HEK293T (cell line): ENCODE measurements around the gene PRKAG3.

Experiments
- CTCF ChIA-PET: fragments of 350-600 bp; formaldehyde crosslinking; extraction: SDS; loops from one replicate; lab custom pipeline; 2021; ENCODE audit warnings: antibody characterized with exemption, inconsistent platforms; lab: Yijun Ruan, JAX
- POLR2A ChIA-PET: fragments of 350-600 bp; formaldehyde crosslinking; extraction: SDS; loops from one replicate; lab custom pipeline; 2020; ENCODE audit warnings: antibody characterized with exemption, inconsistent platforms; lab: Yijun Ruan, JAX
- DNase-seq: peaks from one replicate; pipeline ENCODE4 v3.0.0; 2012; ENCODE audit warnings: mixed read lengths; ENCODE audit errors: extremely low spot score
- ARNT ChIP-seq: fragments of 450-650 bp; IDR thresholded peaks from 2 replicates; pipeline ENCODE4 v1.6.1; 2017; ENCODE audit warnings: mild to moderate bottlenecking
- BHLHE40 ChIP-seq: fragments of 450-650 bp; IDR thresholded peaks from 2 replicates; pipeline ENCODE4 v1.6.1; 2016; ENCODE audit warnings: mild to moderate bottlenecking, moderate library complexity, borderline replicate concordance
- CTBP1 ChIP-seq: fragments of 450-650 bp; IDR thresholded peaks from 2 replicates; pipeline ENCODE4 v1.6.1; 2016; ENCODE audit warnings: borderline replicate concordance
- ELF4 ChIP-seq: fragments of 450-650 bp; IDR thresholded peaks from 2 replicates; pipeline ENCODE4 v1.6.1; 2017; ENCODE audit warnings: antibody characterized with exemption
- FOXA1 ChIP-seq: fragments of 450-650 bp; IDR thresholded peaks from 2 replicates; pipeline ENCODE4 v1.6.1; 2016; ENCODE audit warnings: mild to moderate bottlenecking
- FOXK2 ChIP-seq: fragments of 450-650 bp; IDR thresholded peaks from 2 replicates; pipeline ENCODE4 v1.6.1; 2016; ENCODE audit warnings: mild to moderate bottlenecking
- FOXM1 ChIP-seq: fragments of 450-650 bp; IDR thresholded peaks from 2 replicates; pipeline ENCODE4 v1.6.1; 2017; ENCODE audit warnings: mild to moderate bottlenecking, borderline replicate concordance
- HDGF ChIP-seq: fragments of 450-650 bp; IDR thresholded peaks from 2 replicates; pipeline ENCODE4 v1.6.1; 2017; ENCODE audit warnings: antibody characterized with exemption, borderline replicate concordance
- L3MBTL2 ChIP-seq: fragments of 450-650 bp; conservative IDR thresholded peaks from 2 replicates; pipeline ENCODE4 v1.6.1; 2016; ENCODE audit warnings: mild to moderate bottlenecking
- LEF1 ChIP-seq: fragments of 450-650 bp; IDR thresholded peaks from 2 replicates; pipeline ENCODE4 v1.6.1; 2017; ENCODE audit warnings: mild to moderate bottlenecking, borderline replicate concordance
- NFRKB ChIP-seq: fragments of 450-650 bp; IDR thresholded peaks from 2 replicates; pipeline ENCODE4 v1.6.1; 2016; ENCODE audit warnings: mild to moderate bottlenecking, moderate library complexity
- SP1 ChIP-seq: fragments of 450-650 bp; IDR thresholded peaks from 2 replicates; pipeline ENCODE4 v1.6.1; 2017
- SUZ12 ChIP-seq: fragments of 450-650 bp; IDR thresholded peaks from 2 replicates; pipeline ENCODE4 v1.6.1; 2016; ENCODE audit warnings: mild to moderate bottlenecking
- TARDBP ChIP-seq: fragments of 450-650 bp; IDR thresholded peaks from 2 replicates; pipeline ENCODE4 v1.6.1; 2016
- ZNF384 ChIP-seq: fragments of 450-650 bp; IDR thresholded peaks from 2 replicates; pipeline ENCODE4 v1.6.1; 2016
- TF ChIP-seq, protein P1 (sequence below): fragments of 450-650 bp; IDR thresholded peaks from 2 replicates; pipeline ENCODE4 v1.6.1; 2016

Gene PRKAG3

DNA sequence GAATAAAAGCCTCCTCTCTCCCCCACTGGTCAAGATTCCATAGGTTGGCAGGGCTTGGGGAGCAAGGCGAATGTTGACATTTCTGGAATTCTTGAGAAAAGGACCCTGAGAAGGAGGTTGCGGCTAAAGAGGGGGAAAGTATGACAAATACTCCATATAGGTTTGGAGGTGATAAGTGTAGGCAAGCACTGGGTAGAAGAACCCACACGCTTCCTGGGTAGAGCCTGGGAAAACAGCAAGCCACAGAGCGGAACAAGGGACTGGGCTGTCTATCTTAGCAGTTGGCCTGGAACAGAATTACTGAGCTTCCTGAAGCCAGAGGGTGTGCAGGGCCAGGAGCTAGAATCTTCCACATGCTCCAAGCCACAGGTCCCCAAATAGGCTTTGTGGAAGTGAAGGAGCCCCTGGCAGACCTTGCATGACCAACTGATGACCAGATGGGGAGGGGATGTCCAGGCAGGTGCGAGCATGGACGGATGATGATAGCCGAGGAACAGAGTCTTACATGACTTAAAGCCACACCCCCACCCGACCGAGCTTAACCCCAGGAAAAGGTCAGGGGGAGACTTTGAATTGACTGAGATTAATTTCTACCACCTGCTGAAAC is 9.9 kb downstream of the PRKAG3 start:
- no peak for DNase-seq
- TF ChIP-seq ELF4 (no peak), LEF1 (no peak), BHLHE40 (no peak), TARDBP (no peak), HDGF (no peak), FOXK2 (no peak), CTBP1 (no peak), ZNF384 (no peak), NFRKB (no peak), ARNT (no peak), FOXA1 (no peak), SUZ12 (no peak), L3MBTL2 (no peak), FOXM1 (no peak)
- TF ChIP-seq, protein P1, sequence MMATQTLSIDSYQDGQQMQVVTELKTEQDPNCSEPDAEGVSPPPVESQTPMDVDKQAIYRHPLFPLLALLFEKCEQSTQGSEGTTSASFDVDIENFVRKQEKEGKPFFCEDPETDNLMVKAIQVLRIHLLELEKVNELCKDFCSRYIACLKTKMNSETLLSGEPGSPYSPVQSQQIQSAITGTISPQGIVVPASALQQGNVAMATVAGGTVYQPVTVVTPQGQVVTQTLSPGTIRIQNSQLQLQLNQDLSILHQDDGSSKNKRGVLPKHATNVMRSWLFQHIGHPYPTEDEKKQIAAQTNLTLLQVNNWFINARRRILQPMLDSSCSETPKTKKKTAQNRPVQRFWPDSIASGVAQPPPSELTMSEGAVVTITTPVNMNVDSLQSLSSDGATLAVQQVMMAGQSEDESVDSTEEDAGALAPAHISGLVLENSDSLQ: no peak
- ChIA-PET CTCF (no interaction called here), POLR2A (no interaction called here)

DNA sequence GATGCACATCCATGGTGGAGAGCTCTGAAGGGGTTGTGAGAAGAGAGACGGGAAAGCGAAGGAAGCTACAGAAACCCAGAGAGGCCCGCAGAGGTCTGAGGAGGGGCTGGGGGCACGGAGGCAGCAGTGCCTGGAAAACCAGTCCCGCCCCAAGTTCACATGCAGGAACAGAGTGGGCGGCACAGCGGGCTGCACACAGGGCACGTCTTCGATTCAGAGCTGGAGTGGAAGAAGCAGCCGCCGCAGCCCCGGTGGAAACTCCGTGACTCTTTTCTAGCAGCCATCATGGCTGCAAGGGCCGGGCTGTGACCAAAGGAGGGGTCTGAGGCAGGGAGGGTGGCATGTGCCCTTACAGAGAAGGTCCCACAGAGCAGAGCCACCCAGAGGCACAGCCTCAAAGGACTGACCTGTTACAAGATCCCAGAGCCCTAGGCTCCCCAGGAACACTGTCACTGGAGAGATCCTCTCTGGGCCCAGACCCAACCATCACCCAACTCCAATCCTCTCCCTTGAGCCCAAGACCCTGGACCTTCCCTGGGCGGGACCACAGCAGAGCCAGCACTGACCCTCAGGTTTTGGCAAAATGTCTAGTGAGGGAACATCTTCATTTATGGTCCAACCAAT is 10.7 kb downstream of the PRKAG3 start:
- no peak for DNase-seq
- ChIA-PET CTCF (no interaction called here), POLR2A (no interaction called here)
- no peak for TF ChIP-seq CTBP1

DNA sequence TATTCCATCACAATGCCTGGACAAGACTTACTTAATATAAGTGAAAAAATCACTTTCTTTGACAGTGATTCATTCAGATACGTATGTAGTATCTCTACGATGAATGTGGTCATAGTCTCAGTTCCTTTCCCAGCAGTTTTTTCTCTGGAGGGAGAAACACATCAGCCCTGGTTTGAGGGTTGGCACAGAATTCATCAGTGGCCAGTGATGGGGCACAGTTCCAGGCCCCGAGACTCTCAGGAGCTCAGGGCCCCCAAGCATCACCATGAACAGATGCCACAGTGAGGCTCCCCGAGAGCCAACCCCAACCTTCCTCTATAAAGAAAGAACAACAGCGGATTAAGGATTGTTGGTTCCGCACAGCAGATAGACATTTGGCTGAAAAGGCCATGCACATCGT is 12.5 kb downstream of the PRKAG3 start:
- no peak for DNase-seq
- no peak for TF ChIP-seq SP1
- TF ChIP-seq FOXK2: no peak
- no peak for TF ChIP-seq FOXA1
- TF ChIP-seq TARDBP: no peak
- TF ChIP-seq NFRKB: no peak
- no peak for TF ChIP-seq SUZ12
- TF ChIP-seq, protein P1: no peak
- no peak for TF ChIP-seq ZNF384
- TF ChIP-seq CTBP1: no peak
- ChIA-PET CTCF (no interaction called here), POLR2A (no interaction called here)

DNA sequence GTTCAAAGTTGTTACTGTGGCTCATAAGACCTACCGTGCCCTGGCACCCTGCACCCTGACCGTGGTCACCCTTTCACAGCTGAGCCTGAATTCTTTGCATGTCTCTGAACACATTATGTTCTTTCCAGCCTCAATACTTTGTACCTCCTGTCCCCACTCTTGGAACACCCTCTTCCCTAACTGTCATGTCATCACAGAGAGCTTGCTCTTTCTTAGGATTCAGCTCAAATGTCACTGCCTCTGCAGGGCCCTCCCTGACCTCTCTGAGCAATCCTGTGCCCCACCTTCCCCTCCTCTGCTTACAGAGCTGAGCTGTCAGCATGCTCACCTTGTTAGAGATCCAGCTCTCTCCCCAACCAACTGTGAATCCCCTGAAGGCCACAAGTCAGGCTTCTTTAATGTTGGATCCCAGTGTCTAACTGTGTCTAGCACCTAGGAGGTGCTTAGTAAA is 15.0 kb downstream of the PRKAG3 start:
- ChIA-PET POLR2A (interaction anchor here (1.2 to 2.1 kb wide), 2 partner anchors 8 to 106 kb away, joined by 3 to 6 read pairs; no protein-coding TSS in a partner anchor), CTCF (no interaction called here)
- DNase-seq: no peak
- TF ChIP-seq SUZ12 (no peak), NFRKB (no peak)
- TF ChIP-seq, protein P1: no peak

DNA sequence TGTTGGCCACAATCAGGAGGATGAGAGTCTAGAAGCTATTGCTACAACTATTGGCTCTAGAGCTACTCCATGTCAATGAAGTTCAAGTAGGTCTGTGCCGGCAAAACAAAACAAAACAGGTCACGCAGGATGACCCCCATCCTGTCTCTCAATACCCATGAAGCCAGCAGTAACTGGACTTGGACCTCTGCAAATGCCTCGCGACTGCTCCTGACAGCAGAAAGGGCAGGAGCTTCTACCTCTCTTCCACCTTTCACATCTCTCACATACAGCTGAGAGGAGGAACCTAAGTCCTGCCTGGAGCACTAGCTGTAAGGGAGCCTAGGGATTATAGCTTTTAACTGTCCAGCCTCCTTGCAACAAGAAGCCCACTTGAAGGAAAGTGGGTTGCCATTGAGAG is 16.0 kb downstream of the PRKAG3 start:
- ChIA-PET POLR2A (interaction anchor here (2.1 kb wide), 1 partner anchor 105 kb away, joined by 6 read pairs; no protein-coding TSS in a partner anchor), CTCF (no interaction called here)
- TF ChIP-seq FOXA1 (no peak), BHLHE40 (no peak), ARNT (no peak), FOXK2 (no peak), TARDBP (no peak), FOXM1 (no peak), L3MBTL2 (no peak), CTBP1 (no peak), SUZ12 (no peak), ZNF384 (no peak), ELF4 (no peak), NFRKB (no peak), SP1 (no peak)
- TF ChIP-seq, protein P1: no peak
- DNase-seq: no peak

DNA sequence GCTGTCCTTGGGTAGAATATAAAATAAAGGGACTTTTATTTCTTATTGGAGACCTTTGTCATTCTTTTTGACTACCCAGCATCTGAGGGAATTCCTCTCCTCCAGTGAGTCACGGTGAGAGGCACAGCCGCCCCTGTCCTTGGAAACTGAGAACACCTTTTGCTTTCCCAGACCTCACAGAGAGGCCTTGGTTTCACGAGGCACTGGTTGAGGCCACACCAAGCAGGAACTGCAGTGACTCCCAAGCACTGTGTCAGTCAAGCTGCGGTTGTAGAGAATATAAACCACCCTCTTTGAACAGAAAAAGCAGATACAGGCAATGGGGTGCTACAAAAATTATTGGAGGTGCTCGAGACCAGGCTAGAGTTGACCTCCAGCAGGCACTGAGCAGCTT is 16.4 kb downstream of the PRKAG3 start:
- no peak for TF ChIP-seq HDGF
- TF ChIP-seq FOXA1: no peak
- no peak for TF ChIP-seq ZNF384
- TF ChIP-seq BHLHE40: no peak
- TF ChIP-seq LEF1: no peak
- ChIA-PET POLR2A (interaction anchor here (2.1 kb wide), 1 partner anchor 105 kb away, joined by 6 read pairs; no protein-coding TSS in a partner anchor), CTCF (no interaction called here)
- DNase-seq: no peak
